Cerebellar cortex (tissue), 1 donor: ENCODE data around the gene SASH3.
A peak's percentile ranks its signal among the peaks of the same experiment; 100 is the strongest.

ENCODE experiments used
- DNase-seq: peaks from one replicate; pipeline ENCODE4 v3.0.0-alpha.2; 2015; ENCODE audit warnings: low spot score

SASH3 gene

GRCh38 chrX:129759576-129760061 lies 20.1 kb upstream of the SASH3 start:
- DNase-seq = peak; percentile 3

- no peak for DNase-seq
Observed at GRCh38 chrX:129760155-129760554, 19.6 kb upstream of the SASH3 start.

- DNase-seq = no peak
Observed at GRCh38 chrX:129760981-129761380, 18.8 kb upstream of the SASH3 start.

- no peak for DNase-seq
Observed at GRCh38 chrX:129761596-129761995, 18.2 kb upstream of the SASH3 start.

- no peak for DNase-seq
Observed at GRCh38 chrX:129762448-129762847, 17.3 kb upstream of the SASH3 start.

GRCh38 chrX:129763666-129764065 lies 16.1 kb upstream of the SASH3 start:
- no peak for DNase-seq

GRCh38 chrX:129768186-129768585 lies 11.6 kb upstream of the SASH3 start:
- DNase-seq = no peak

- DNase-seq = no peak
Observed at GRCh38 chrX:129768586-129769466, 10.9 kb upstream of the SASH3 start.

- DNase-seq = no peak
Observed at GRCh38 chrX:129769467-129770154, 10.1 kb upstream of the SASH3 start.

GRCh38 chrX:129771266-129771995 lies 8.3 kb upstream of the SASH3 start:
- DNase-seq = no peak

- DNase-seq = no peak
Observed at GRCh38 chrX:129772796-129773431, 6.8 kb upstream of the SASH3 start.

GRCh38 chrX:129773649-129774458 lies 5.9 kb upstream of the SASH3 start:
- no peak for DNase-seq

GRCh38 chrX:129777218-129778030 lies 2.3 kb upstream of the SASH3 start:
- DNase-seq = no peak

GRCh38 chrX:129779086-129779672 lies 570 bp upstream of the SASH3 start:
- DNase-seq = no peak

GRCh38 chrX:129780441-129781105 lies 824 bp downstream of the SASH3 start:
- DNase-seq = no peak

GRCh38 chrX:129781134-129781672 lies 1.5 kb downstream of the SASH3 start:
- DNase-seq = no peak

GRCh38 chrX:129781680-129782495 lies 2.1 kb downstream of the SASH3 start:
- no peak for DNase-seq

- DNase-seq = no peak
Observed at GRCh38 chrX:129782706-129783105, 3.0 kb downstream of the SASH3 start.
